ENCODE results near the gene PLK5. TPM values are rescaled to one million over a fixed set of nuclear protein-coding genes. Genes with fewer than 3 reads are reported as not detected.

The PLK5 gene
- total and polyA plus RNA-seq, 2 experiments from 2014 or later, result 0.87 to 1.2 TPM

- no peak overlapping the region for H3K27ac ChIP-seq
- no peak overlapping the region for H3K4me3 ChIP-seq
- H3K4me1 ChIP-seq (ENCODE audit: low read depth), result no peaks in the 10 kb centered on the region
- TF ChIP-seq CTCF (IDR thresholded peaks at IDR 0.05; ENCODE audit: low read depth, low read length), result no peak
- H3K27me3 ChIP-seq, result no peaks in the 10 kb centered on the region
- peaks cover 7% of the 10 kb centered on the region for H3K36me3 ChIP-seq
- H3K9me3 ChIP-seq (ENCODE audit: low read depth), result no peaks in the 10 kb centered on the region
- no peak for DNase-seq (ENCODE audit: low read depth in 1 of 2, low spot score in 1 of 2)
Observed at GRCh38 chr19:1551068-1552040, 27.5 kb downstream of the PLK5 start.

GRCh38 chr19:1553415-1553814 lies 29.5 kb downstream of the PLK5 start:
- TF ChIP-seq CTCF (IDR thresholded peaks at IDR 0.05; ENCODE audit: low read depth, low read length), result no peak
- DNase-seq (ENCODE audit: low read depth in 1 of 2, low spot score in 1 of 2), result no peak
- H3K27ac ChIP-seq, result no peak overlapping the region

GRCh38 chr19:1554968-1555367 lies 31.1 kb downstream of the PLK5 start:
- no peak overlapping the region for H3K27ac ChIP-seq
- no peak overlapping the region for H3K4me3 ChIP-seq
- DNase-seq (ENCODE audit: low read depth in 1 of 2, low spot score in 1 of 2), result no peak
- H3K9me3 ChIP-seq (ENCODE audit: low read depth), result no peaks in the 10 kb centered on the region
- peaks cover 7% of the 10 kb centered on the region for H3K36me3 ChIP-seq
- no peaks in the 10 kb centered on the region for H3K27me3 ChIP-seq
- TF ChIP-seq CTCF (IDR thresholded peaks at IDR 0.05; ENCODE audit: low read depth, low read length), result no peak
- H3K4me1 ChIP-seq (ENCODE audit: low read depth), result no peaks in the 10 kb centered on the region

More at GRCh38 chr19:1553415-1553814, 29.5 kb downstream of the PLK5 start:
- Histone ChIP-seq H3K9me3 (ENCODE audit: low read depth) (no peaks in the 10 kb centered on the region), H3K4me1 (ENCODE audit: low read depth) (no peaks in the 10 kb centered on the region), H3K27me3 (no peaks in the 10 kb centered on the region), H3K4me3 (no peak overlapping the region), H3K36me3 (peaks cover 7% of the 10 kb centered on the region)

- DNase-seq (ENCODE audit: low read depth in 1 of 2, low spot score in 1 of 2), result no peak
- Histone ChIP-seq H3K27ac (no peak overlapping the region), H3K4me3 (no peak overlapping the region), H3K9me3 (ENCODE audit: low read depth) (no peaks in the 10 kb centered on the region), H3K4me1 (ENCODE audit: low read depth) (no peaks in the 10 kb centered on the region), H3K27me3 (no peaks in the 10 kb centered on the region), H3K36me3 (peaks cover 7% of the 10 kb centered on the region)
- no peak for TF ChIP-seq CTCF (IDR thresholded peaks at IDR 0.05; ENCODE audit: low read depth, low read length)
Observed at GRCh38 chr19:1555487-1556389, 31.9 kb downstream of the PLK5 start.

GRCh38 chr19:1556390-1557070 lies 32.7 kb downstream of the PLK5 start:
- Histone ChIP-seq H3K36me3 (peaks cover 7% of the 10 kb centered on the region), H3K9me3 (ENCODE audit: low read depth) (no peaks in the 10 kb centered on the region), H3K4me3 (no peak overlapping the region), H3K27me3 (no peaks in the 10 kb centered on the region), H3K27ac (no peak overlapping the region), H3K4me1 (ENCODE audit: low read depth) (no peaks in the 10 kb centered on the region)
- TF ChIP-seq CTCF (IDR thresholded peaks at IDR 0.05; ENCODE audit: low read depth, low read length), result no peak
- DNase-seq (ENCODE audit: low read depth in 1 of 2, low spot score in 1 of 2), result no peak
